HEK293 (cell line): ENCODE data around the gene POLR1E.

Experiments
- EGR2 ChIP-seq: fragments of 450-650 bp; formaldehyde crosslinking; IDR thresholded peaks from 2 replicates; pipeline ENCODE4 v1.5.1; 2016; ENCODE audit warnings: low read depth, missing biosample characterization, missing genetic modification characterization
- GLI4 ChIP-seq: fragments of 450-650 bp; formaldehyde crosslinking; IDR thresholded peaks from 2 replicates; pipeline ENCODE4 v1.5.1; 2016; ENCODE audit warnings: missing biosample characterization, missing genetic modification characterization
- HOXA7 ChIP-seq: sonication (generic); formaldehyde crosslinking; IDR thresholded peaks from 2 replicates; pipeline ENCODE4 v1.8.1; 2022; ENCODE audit warnings: missing genetic modification reagents, borderline replicate concordance
- YY1 ChIP-seq: fragments of 450-650 bp; formaldehyde crosslinking; IDR thresholded peaks from 2 replicates; pipeline ENCODE4 v1.5.1; 2018; ENCODE audit warnings: missing biosample characterization, missing genetic modification characterization
- ZBTB17 ChIP-seq: fragments of 450-650 bp; formaldehyde crosslinking; IDR thresholded peaks from 2 replicates; pipeline ENCODE4 v1.5.1; 2016; ENCODE audit warnings: missing biosample characterization, missing genetic modification characterization
- ZBTB8A ChIP-seq: fragments of 450-650 bp; formaldehyde crosslinking; IDR thresholded peaks from 2 replicates; pipeline ENCODE4 v1.5.1; 2016; ENCODE audit warnings: missing biosample characterization, missing genetic modification characterization
- ZNF157 ChIP-seq: fragments of 450-650 bp; formaldehyde crosslinking; IDR thresholded peaks from 2 replicates; pipeline ENCODE4 v1.5.1; 2016; ENCODE audit warnings: missing biosample characterization, missing genetic modification characterization
- ZNF221 ChIP-seq: fragments of 450-650 bp; formaldehyde crosslinking; IDR thresholded peaks from 2 replicates; pipeline ENCODE4 v1.5.1; 2017; ENCODE audit warnings: missing biosample characterization, missing genetic modification characterization, borderline replicate concordance
- ZNF404 ChIP-seq: fragments of 450-650 bp; formaldehyde crosslinking; IDR thresholded peaks from 2 replicates; pipeline ENCODE4 v1.5.1; 2017; ENCODE audit warnings: missing biosample characterization, missing genetic modification characterization
- ZNF433 ChIP-seq: fragments of 450-650 bp; formaldehyde crosslinking; IDR thresholded peaks from 2 replicates; pipeline ENCODE4 v1.5.1; 2016; ENCODE audit warnings: missing biosample characterization, missing genetic modification characterization, low read depth
- ZNF521 ChIP-seq: fragments of 450-650 bp; formaldehyde crosslinking; IDR thresholded peaks from 2 replicates; pipeline ENCODE4 v1.5.1; 2017; ENCODE audit warnings: missing biosample characterization, mild to moderate bottlenecking, missing genetic modification characterization
- ZNF529 ChIP-seq: fragments of 450-650 bp; formaldehyde crosslinking; IDR thresholded peaks from 2 replicates; pipeline ENCODE4 v1.5.1; 2017; ENCODE audit warnings: missing genetic modification characterization, missing biosample characterization; ENCODE audit not compliant: insufficient replicate concordance
- ZNF544 ChIP-seq: fragments of 450-650 bp; formaldehyde crosslinking; IDR thresholded peaks from 2 replicates; pipeline ENCODE4 v1.5.0; 2017; ENCODE audit warnings: missing biosample characterization, missing genetic modification characterization
- ZNF549 ChIP-seq: fragments of 450-650 bp; IDR thresholded peaks from 2 replicates; pipeline ENCODE4 v1.5.1; 2018; ENCODE audit warnings: missing biosample characterization, missing genetic modification characterization, mild to moderate bottlenecking, inconsistent platforms, moderate library complexity
- ZNF654 ChIP-seq: fragments of 450-650 bp; formaldehyde crosslinking; IDR thresholded peaks from 2 replicates; pipeline ENCODE4 v1.5.1; 2016; ENCODE audit warnings: low read depth, missing biosample characterization, missing genetic modification characterization
- ZNF658 ChIP-seq: fragments of 450-650 bp; formaldehyde crosslinking; IDR thresholded peaks from 2 replicates; pipeline ENCODE4; 2016; ENCODE audit warnings: missing biosample characterization, missing genetic modification characterization
- ZNF76 ChIP-seq: fragments of 450-650 bp; formaldehyde crosslinking; IDR thresholded peaks from 2 replicates; pipeline ENCODE4; 2016; ENCODE audit warnings: low read depth, missing biosample characterization, missing genetic modification characterization, borderline replicate concordance
- ZXDB ChIP-seq: fragments of 450-650 bp; formaldehyde crosslinking; IDR thresholded peaks from 2 replicates; pipeline ENCODE4 v1.5.1; 2016; ENCODE audit warnings: missing biosample characterization, missing genetic modification characterization
- TF ChIP-seq, protein P1 (sequence below): fragments of 450-650 bp; formaldehyde crosslinking; IDR thresholded peaks from 2 replicates; pipeline ENCODE4 v1.5.1; 2016; ENCODE audit warnings: missing biosample characterization, missing genetic modification characterization
- TF ChIP-seq, protein P2 (sequence below): fragments of 450-650 bp; formaldehyde crosslinking; IDR thresholded peaks from 2 replicates; pipeline ENCODE4 v1.5.1; 2016; ENCODE audit warnings: missing biosample characterization, missing genetic modification characterization
- TF ChIP-seq, protein P3 (sequence below): fragments of 450-650 bp; formaldehyde crosslinking; optimal IDR thresholded peaks from 2 replicates; pipeline ENCODE3; 2016; ENCODE audit warnings: missing biosample characterization, mild to moderate bottlenecking, missing genetic modification characterization
- TF ChIP-seq, protein P4 (sequence below): fragments of 450-650 bp; formaldehyde crosslinking; IDR thresholded peaks from 2 replicates; pipeline ENCODE4 v1.5.0; 2017; ENCODE audit warnings: missing biosample characterization, missing genetic modification characterization, borderline replicate concordance
- TF ChIP-seq, protein P5 (sequence below): fragments of 450-650 bp; formaldehyde crosslinking; IDR thresholded peaks from 2 replicates; pipeline ENCODE4 v1.5.1; 2016; ENCODE audit warnings: missing biosample characterization, missing genetic modification characterization
- TF ChIP-seq, protein P6 (sequence below): fragments of 450-650 bp; formaldehyde crosslinking; IDR thresholded peaks from 2 replicates; pipeline ENCODE4 v1.5.1; 2016; ENCODE audit warnings: missing biosample characterization, missing genetic modification characterization, low read depth

The POLR1E gene

DNA sequence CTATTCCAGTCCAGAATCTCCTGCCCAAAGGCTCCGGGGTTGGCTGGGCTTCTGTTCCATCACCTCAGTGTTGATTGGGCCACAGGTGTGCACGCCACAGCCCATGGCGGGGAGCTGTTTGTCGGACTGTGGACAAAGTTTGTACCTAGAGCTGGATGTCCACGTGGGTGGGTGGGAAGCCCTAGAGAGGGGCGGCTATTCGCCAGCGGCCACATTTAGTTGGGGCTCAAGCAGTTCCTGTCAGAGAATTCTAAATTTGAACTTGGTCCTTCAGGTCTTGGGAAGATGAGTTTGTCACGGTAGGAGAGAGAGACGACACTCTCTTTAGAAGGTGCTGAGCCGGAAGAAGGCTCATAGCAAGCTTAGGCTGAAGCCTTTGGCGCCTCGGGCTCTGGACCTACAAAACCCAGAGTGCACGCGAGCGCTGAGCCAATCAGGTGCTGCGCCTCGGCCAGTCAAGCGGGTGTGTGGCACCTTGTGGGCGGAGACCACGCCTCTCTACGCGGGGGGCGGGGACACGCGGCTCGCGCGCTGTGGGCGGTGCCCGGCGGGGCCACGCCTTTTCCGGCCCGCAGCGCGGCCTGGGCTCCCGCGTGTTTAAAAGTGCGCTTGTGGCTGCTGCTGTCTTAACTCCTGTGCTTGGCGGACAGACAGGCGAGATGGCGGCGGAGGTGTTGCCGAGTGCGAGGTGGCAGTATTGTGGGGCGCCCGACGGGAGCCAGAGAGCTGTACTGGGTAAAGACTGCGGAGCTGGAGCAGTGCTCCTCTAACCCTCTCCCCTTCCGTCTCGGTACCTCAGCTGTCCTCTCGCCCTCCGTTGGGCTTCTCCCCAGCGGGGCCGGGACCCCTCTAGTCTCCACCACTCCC is at the start of gene POLR1E (continued):
- TF ChIP-seq ZNF529 (tag by site-specific recombination) (no peak), ZNF433 (no peak), ZNF404 (tag by site-specific recombination) (no peak), ZBTB8A (tag by site-specific recombination) (peak; percentile 32; the same call in 1 of the 2 replicates), ZNF76 (tag by site-specific recombination) (no peak), YY1 (tag by site-specific recombination) (peak; percentile 49; the same call in 1 of the 2 replicates), ZXDB (tag by site-specific recombination) (no peak), ZNF658 (tag by site-specific recombination) (no peak), ZNF521 (tag by site-specific recombination) (no peak), HOXA7 (no peak), ZNF221 (tag by site-specific recombination) (no peak), ZBTB17 (tag by site-specific recombination) (no peak), ZNF549 (tag by site-specific recombination) (no peak), GLI4 (tag by site-specific recombination) (no peak), ZNF654 (tag by site-specific recombination) (no peak), ZNF544 (tag by site-specific recombination) (no peak), EGR2 (tag by site-specific recombination) (no peak), ZNF157 (tag by site-specific recombination) (no peak)
- TF ChIP-seq, protein P1, sequence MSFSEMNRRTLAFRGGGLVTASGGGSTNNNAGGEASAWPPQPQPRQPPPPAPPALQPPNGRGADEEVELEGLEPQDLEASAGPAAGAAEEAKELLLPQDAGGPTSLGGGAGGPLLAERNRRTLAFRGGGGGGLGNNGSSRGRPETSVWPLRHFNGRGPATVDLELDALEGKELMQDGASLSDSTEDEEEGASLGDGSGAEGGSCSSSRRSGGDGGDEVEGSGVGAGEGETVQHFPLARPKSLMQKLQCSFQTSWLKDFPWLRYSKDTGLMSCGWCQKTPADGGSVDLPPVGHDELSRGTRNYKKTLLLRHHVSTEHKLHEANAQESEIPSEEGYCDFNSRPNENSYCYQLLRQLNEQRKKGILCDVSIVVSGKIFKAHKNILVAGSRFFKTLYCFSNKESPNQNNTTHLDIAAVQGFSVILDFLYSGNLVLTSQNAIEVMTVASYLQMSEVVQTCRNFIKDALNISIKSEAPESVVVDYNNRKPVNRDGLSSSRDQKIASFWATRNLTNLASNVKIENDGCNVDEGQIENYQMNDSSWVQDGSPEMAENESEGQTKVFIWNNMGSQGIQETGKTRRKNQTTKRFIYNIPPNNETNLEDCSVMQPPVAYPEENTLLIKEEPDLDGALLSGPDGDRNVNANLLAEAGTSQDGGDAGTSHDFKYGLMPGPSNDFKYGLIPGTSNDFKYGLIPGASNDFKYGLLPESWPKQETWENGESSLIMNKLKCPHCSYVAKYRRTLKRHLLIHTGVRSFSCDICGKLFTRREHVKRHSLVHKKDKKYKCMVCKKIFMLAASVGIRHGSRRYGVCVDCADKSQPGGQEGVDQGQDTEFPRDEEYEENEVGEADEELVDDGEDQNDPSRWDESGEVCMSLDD = no peak
- TF ChIP-seq, protein P2, sequence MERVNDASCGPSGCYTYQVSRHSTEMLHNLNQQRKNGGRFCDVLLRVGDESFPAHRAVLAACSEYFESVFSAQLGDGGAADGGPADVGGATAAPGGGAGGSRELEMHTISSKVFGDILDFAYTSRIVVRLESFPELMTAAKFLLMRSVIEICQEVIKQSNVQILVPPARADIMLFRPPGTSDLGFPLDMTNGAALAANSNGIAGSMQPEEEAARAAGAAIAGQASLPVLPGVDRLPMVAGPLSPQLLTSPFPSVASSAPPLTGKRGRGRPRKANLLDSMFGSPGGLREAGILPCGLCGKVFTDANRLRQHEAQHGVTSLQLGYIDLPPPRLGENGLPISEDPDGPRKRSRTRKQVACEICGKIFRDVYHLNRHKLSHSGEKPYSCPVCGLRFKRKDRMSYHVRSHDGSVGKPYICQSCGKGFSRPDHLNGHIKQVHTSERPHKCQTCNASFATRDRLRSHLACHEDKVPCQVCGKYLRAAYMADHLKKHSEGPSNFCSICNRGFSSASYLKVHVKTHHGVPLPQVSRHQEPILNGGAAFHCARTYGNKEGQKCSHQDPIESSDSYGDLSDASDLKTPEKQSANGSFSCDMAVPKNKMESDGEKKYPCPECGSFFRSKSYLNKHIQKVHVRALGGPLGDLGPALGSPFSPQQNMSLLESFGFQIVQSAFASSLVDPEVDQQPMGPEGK (tag by site-specific recombination) = 0 out of 2 replicates have a peak, but pooled peaks have one; percentile 16
- TF ChIP-seq, protein P3, sequence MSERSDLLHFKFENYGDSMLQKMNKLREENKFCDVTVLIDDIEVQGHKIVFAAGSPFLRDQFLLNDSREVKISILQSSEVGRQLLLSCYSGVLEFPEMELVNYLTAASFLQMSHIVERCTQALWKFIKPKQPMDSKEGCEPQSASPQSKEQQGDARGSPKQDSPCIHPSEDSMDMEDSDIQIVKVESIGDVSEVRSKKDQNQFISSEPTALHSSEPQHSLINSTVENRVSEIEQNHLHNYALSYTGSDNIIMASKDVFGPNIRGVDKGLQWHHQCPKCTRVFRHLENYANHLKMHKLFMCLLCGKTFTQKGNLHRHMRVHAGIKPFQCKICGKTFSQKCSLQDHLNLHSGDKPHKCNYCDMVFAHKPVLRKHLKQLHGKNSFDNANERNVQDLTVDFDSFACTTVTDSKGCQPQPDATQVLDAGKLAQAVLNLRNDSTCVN (tag by site-specific recombination) = peak; percentile 79
- TF ChIP-seq, protein P4, sequence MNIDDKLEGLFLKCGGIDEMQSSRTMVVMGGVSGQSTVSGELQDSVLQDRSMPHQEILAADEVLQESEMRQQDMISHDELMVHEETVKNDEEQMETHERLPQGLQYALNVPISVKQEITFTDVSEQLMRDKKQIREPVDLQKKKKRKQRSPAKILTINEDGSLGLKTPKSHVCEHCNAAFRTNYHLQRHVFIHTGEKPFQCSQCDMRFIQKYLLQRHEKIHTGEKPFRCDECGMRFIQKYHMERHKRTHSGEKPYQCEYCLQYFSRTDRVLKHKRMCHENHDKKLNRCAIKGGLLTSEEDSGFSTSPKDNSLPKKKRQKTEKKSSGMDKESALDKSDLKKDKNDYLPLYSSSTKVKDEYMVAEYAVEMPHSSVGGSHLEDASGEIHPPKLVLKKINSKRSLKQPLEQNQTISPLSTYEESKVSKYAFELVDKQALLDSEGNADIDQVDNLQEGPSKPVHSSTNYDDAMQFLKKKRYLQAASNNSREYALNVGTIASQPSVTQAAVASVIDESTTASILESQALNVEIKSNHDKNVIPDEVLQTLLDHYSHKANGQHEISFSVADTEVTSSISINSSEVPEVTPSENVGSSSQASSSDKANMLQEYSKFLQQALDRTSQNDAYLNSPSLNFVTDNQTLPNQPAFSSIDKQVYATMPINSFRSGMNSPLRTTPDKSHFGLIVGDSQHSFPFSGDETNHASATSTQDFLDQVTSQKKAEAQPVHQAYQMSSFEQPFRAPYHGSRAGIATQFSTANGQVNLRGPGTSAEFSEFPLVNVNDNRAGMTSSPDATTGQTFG = no peak
- TF ChIP-seq, protein P5, sequence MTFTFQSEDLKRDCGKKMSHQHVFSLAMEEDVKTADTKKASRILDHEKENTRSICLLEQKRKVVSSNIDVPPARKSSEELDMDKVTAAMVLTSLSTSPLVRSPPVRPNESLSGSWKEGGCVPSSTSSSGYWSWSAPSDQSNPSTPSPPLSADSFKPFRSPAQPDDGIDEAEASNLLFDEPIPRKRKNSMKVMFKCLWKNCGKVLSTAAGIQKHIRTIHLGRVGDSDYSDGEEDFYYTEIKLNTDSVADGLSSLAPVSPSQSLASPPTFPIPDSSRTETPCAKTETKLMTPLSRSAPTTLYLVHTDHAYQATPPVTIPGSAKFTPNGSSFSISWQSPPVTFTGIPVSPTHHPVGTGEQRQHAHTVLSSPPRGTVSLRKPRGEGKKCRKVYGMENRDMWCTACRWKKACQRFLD (tag by site-specific recombination) = no peak
- TF ChIP-seq, protein P6, sequence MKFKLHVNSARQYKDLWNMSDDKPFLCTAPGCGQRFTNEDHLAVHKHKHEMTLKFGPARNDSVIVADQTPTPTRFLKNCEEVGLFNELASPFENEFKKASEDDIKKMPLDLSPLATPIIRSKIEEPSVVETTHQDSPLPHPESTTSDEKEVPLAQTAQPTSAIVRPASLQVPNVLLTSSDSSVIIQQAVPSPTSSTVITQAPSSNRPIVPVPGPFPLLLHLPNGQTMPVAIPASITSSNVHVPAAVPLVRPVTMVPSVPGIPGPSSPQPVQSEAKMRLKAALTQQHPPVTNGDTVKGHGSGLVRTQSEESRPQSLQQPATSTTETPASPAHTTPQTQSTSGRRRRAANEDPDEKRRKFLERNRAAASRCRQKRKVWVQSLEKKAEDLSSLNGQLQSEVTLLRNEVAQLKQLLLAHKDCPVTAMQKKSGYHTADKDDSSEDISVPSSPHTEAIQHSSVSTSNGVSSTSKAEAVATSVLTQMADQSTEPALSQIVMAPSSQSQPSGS = no peak
